Jurkat, Clone E6-1 (cell line): ENCODE results near the gene SYT1.
"Not testable (repeated sequence)": the region's sequence is repeated elsewhere in the genome, so short reads cannot be mapped to it uniquely, and the experiment has no call there.

Experiments
- DNase-seq: peaks from one replicate; pipeline ENCODE4 v3.0.0-alpha.2; 2011; ENCODE audit warnings: low read depth, low spot score
- H3K4me3 ChIP-seq: 2 replicates; pipeline ENCODE4 v1.5.1; 2011; ENCODE audit warnings: mild to moderate bottlenecking, low read length, control low read depth, moderate library complexity

Gene SYT1

GRCh38 chr12:79044748-79045147 lies 180.2 kb downstream of the SYT1 start:
- not testable (repeated sequence) for DNase-seq, H3K4me3 ChIP-seq

- DNase-seq, H3K4me3 ChIP-seq: not testable (repeated sequence)
Observed at GRCh38 chr12:79045149-79045703, 180.7 kb downstream of the SYT1 start.

- no peak overlapping the region for H3K4me3 ChIP-seq
- no peak for DNase-seq
Observed at GRCh38 chr12:79046021-79046420, 181.4 kb downstream of the SYT1 start.

DNA sequence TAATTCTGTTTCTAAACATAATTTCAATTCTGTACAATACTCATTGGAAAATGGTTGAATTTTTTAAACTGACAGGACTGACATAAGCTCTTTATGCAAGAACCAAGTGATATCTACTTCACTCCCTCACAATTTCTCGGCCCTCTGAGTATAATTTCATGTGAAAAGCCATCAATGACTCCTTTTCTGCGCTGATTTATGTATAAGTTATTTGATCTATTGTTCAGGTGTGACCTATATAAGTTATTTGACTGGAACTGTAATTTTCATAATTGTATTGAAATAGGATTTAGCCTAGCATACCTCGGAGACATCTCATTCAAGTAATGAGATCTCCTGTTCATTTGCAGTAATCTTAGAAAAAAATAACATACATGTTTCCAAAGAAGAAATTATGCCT lies 184.4 kb downstream of the SYT1 start:
- no peak overlapping the region for H3K4me3 ChIP-seq
- DNase-seq = no peak

DNA sequence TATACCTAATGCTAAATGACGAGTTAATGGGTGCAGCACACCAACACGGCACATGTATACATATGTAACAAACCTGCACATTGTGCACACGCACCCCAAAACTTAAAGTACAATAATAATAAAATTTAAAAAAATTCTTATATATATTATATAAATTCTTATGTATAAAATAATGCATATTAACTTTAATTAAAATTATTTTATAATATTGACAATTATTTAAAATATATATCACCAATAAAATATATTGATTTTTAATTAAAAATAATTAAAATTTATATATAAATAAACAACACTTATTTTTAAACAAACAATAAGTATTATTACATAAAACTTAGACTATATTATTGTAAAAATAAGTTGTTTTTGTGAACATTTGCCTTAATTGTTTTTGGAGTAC lies 188.8 kb downstream of the SYT1 start:
- no peak for DNase-seq
- H3K4me3 ChIP-seq = no peak overlapping the region

DNA sequence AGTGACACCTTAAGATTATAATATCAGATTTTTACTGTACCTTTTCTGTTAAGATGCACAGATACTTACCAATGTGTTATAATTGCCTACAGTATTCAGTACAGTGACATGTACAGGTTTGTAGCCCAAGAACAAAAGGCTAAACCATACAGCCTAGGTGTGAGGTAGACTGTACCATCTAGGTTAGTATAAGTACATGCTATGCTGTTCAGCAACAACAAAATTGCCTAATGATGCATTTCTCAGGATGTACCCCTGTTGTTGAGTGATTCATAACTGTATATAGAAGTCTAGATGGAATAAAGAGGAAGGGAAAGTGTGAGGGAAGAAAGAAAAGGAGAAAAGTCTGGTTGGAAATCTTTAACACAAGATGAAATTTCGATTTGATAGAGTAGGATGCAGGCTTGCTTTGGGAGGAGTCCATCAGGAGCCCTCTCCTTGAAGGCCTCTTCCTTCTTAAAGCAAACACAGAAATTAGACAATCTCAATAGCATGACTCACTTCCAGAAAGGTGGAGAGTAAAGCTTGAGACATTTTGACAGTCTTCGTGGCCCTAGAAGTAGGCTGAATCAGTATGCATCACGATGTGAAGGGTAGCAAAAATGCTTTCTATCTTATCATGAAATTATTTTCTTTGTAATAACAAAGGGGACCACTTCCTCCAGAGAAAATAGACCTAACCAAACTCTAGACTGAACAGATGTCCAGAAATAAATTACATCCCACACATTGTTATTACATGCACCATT lies 191.5 kb downstream of the SYT1 start:
- H3K4me3 ChIP-seq = no peak overlapping the region

DNA sequence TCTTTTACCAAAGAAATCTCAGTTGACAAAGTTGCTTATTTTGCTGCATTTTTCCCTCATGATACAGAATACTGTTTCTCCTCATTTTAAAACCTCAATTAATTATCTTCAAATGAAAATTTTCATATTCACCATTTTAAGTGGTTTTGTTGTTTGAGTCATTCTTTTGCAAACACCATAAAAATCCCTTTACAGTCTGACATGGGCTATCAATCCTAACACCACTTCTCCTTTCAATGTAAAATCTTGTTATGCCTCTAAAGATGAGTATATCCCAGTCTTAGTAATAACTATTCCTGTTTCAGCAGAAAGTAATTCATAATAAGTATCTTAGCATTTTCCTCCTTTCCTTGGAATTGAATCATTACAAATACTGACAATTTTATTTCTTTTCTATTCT lies 192.2 kb downstream of the SYT1 start:
- no peak overlapping the region for H3K4me3 ChIP-seq
- no peak for DNase-seq

More for the DNA sequence above, 191.5 kb downstream of the SYT1 start:
- DNase-seq = no peak

DNA sequence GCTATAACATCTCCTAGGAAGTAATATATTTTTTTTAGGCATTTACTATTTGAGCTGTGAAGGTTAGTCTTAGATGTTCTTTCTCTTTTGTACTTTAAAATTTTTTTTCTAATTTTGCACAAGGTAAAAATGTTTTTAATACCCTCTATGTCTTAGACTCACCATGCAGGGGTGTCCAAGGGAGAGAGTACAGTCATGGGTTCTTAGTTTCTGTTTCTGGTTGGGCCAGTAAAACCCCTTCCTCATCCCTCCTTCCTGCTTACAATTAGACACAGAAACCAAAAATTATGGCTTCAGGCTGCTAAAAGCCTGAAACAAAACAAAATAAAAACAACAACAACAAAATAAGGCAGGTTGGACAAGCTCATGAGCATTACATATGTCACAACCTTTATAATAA lies 193.0 kb downstream of the SYT1 start:
- no peak for DNase-seq
- H3K4me3 ChIP-seq = no peak overlapping the region

GRCh38 chr12:79058342-79058741 lies 193.8 kb downstream of the SYT1 start:
- H3K4me3 ChIP-seq = no peak overlapping the region
- DNase-seq = no peak

GRCh38 chr12:79059557-79059956 lies 195.0 kb downstream of the SYT1 start:
- H3K4me3 ChIP-seq = no peak overlapping the region
- DNase-seq = no peak

- H3K4me3 ChIP-seq = no peak overlapping the region
- DNase-seq = no peak
Observed at GRCh38 chr12:79063258-79063657, 198.7 kb downstream of the SYT1 start.

DNA sequence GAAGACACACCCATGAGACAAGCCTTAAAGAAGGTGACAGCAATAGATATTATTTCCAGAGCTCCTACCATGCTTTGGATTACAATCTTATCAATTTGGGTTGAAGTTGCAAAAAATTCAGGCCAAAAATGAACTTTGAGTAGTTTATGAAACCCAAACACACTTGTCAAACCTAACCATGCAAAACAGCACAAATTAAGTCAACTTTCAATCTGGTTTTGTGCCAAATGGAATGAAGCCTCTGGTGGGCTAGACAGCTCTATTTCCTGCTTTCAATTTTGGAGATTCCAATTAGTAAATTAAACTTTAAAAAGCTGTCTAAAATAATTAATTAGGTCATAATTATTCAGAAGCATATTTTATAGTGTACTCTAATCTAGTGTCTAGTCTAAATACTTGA lies 203.4 kb downstream of the SYT1 start:
- no peak overlapping the region for H3K4me3 ChIP-seq
- DNase-seq = no peak

- H3K4me3 ChIP-seq = no peak overlapping the region
- DNase-seq = no peak
Observed at GRCh38 chr12:79069009-79069408, 204.4 kb downstream of the SYT1 start.

DNA sequence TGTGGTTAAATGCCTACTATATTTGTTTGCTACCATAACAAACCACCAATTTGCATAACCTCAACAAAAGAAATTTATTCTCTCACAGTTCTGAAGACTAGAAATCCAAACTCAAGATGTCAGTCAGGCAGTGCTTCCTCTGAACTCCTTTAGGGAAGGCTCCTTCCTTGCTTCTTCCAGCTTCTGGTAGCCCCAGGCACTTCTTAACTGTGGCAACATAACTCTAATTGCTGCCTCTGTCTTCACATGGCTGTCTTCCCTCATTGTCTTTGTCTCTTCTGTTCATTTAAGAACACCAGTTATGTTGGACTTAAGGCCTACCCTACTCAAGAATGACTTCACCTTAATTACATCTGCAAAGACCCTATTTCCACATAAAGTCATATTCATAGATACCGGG lies 206.9 kb downstream of the SYT1 start:
- DNase-seq = no peak
- no peak overlapping the region for H3K4me3 ChIP-seq

DNA sequence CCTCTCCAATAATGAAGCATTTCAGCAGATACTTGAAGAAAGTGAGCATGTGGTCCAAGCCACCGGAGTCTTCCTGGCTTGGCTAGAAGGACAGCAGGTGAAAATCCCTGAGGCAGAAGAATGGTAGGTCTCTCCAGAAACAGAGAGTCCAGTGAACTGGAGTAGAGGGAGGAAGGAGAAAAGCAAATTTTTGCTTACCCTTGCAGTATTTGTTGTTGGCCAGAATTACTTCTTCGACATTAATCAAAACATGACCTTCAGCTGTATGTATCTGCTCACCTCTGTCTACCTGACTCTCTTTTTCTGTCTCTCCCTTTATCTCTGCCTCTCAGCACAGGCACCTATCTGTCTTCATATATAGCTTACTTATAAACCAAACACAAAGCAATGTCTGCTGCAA lies 208.9 kb downstream of the SYT1 start:
- no peak overlapping the region for H3K4me3 ChIP-seq
- no peak for DNase-seq

DNA sequence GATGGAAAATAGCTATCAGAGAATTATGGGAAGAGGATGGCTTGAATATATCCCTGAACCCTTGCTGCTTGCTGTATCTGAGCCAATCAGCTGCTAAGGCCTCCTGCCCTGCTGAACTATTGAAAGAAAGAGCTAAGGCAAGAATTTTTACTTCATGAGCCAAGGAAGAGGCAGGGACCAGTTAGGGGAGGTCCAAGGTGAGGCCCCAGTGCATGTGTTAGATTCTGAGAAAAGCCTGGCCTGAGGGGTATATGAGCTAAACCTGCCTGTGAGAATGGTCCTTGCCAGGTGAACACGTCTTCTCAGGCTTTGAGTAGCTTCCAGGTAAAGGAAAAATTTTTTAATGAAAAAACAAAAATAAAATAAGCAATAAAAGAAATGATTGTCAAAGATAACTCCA lies 218.0 kb downstream of the SYT1 start:
- DNase-seq = no peak
- no peak overlapping the region for H3K4me3 ChIP-seq

DNA sequence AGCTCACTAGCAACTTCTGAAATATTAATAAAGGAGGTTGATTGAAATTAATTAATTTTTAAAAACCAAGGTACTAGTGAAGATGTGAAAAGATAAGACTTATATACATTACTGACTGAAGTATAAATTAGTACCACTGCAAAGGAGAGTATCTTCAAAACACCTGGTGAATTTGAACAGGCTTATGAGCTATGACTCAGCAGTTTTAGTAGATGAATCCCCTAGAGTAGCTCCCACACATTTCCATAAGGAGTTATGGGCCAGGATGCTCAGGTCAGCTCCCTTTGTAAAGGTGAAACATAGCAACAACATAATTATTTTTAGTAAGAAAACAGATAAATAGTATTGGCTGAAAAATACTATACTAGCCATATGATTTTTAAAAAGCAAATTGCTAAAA lies 218.6 kb downstream of the SYT1 start:
- DNase-seq = no peak
- H3K4me3 ChIP-seq = no peak overlapping the region

GRCh38 chr12:79085106-79085682 lies 220.6 kb downstream of the SYT1 start:
- H3K4me3 ChIP-seq = no peak overlapping the region

DNA sequence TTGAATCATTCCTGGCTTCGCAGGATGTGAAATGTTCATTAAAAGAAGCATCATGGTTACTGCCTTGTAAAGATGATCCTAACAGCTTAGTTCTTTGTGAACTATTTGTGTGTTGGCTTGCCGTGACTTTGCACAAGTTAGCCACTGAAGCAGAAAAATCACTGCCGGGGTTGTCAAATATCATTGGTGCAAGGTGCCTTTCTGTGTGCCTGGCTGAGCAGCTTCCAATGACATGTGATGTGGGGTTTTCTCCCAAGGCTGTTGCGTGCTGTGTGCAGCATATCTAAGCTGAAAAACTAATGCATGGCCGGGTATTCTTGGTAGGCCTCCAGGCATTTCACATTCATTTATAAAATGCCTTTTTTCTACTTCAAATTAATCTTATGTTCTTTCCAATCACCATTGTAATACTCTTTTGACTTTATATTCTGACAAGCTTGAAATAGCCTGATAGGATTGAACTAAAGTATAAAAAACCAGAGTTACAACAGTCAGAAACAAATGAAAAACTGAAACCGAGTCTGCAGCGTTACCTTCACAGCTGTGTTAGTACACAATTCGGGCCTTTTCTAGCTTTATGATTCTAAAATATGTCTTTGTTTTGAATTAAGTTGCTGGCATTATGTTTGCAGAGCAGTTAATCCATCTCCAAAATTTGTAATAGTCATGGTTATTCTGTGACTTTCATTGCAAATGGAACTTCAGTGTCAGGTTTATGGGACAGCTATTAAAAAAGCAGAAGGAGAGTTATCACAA lies 222.1 kb downstream of the SYT1 start:
- DNase-seq = no peak
- H3K4me3 ChIP-seq = no peak overlapping the region

More at GRCh38 chr12:79085106-79085682, 220.6 kb downstream of the SYT1 start:
- no peak for DNase-seq

DNA sequence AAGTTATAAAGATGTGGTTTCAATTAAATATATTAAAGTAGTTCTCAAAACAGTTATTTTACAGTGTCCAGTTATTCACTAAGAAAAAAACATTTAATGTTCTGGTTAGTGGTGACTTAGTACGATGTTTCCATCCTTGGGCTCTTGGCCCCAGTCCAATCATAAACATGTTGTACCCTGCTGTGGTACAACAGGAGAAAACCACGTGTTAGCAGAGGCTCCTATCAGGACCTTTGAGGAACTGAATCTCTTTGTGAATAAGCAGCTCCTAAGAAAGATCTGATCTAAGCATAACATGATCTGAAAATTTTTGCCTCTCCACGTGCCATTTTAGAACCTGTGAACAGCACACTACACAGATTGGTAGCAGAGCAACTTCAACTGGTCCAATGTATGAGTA lies 234.0 kb downstream of the SYT1 start:
- no peak overlapping the region for H3K4me3 ChIP-seq
- DNase-seq = no peak
